ENCODE data around the gene PLXND1. TPM values are rescaled to one million over a fixed set of nuclear protein-coding genes. Genes with fewer than 3 reads are reported as not detected.

PLXND1 gene
- total RNA-seq, 1 experiment from 2014 or later: 47.3 TPM

- POLR2A ChIA-PET: interaction anchor here (0.7 kb wide), 1 partner anchor 187 kb away, joined by 4 read pairs; the partner anchor contains the start of genes IFT122 and MBD4
These were observed 20.4 kb upstream of the PLXND1 start for GRCh38 chr3:129626744-129627349.

More at GRCh38 chr3:129626744-129627349, 20.4 kb upstream of the PLXND1 start:
- Histone ChIP-seq H3K27ac (ENCODE audit: low read depth, low read length) (peak overlapping the region; percentile 97), H2AFZ (ENCODE audit: low read depth, low read length, poor library complexity, severe bottlenecking) (no peak overlapping the region), H3K36me3 (ENCODE audit: control insufficient read depth in 1 of 2, insufficient read depth in 2 of 2, low read length in 2 of 2) (no peaks in the 10 kb centered on the region), H3K4me1 (ENCODE audit: control insufficient read depth in 1 of 2, insufficient read depth in 2 of 2, low read length in 2 of 2) (peaks cover 15 to 24% of the 10 kb centered on the region in 2 experiments), H3K4me2 (ENCODE audit: low read length) (peak overlapping the region; percentile 86), H3K9me2 (ENCODE audit: insufficient read depth) (no peaks in the 10 kb centered on the region), H3K27me3 (ENCODE audit: insufficient read depth, low read length) (no peaks in the 10 kb centered on the region), H3K9me3 (ENCODE audit: control insufficient read depth in 1 of 2, insufficient read depth in 1 of 2, low read depth in 1 of 2, low read length in 2 of 2) (no peaks in the 10 kb centered on the region), H3K4me3 (replicated peaks in 1 of 2; ENCODE audit: low read depth in 1 of 2, low read length in 2 of 2) (peak overlapping the region; percentile 87 to 97), H4K20me1 (ENCODE audit: insufficient read depth) (no peaks in the 10 kb centered on the region), H3K9ac (ENCODE audit: low read length) (peak overlapping the region; percentile 97), H3K79me2 (ENCODE audit: insufficient read depth, low read length) (no peaks in the 10 kb centered on the region)
- ChIA-PET CTCF (interaction anchor here (0.6 to 4.3 kb wide), 9 partner anchors 134 to 533 kb away, joined by 3 to 33 read pairs (median 4); no protein-coding TSS in a partner anchor), RAD21 (ENCODE audit: low non-redundant PET in 1 of 2, low total read pairs in 2 of 2, uncharacterized antibody in 2 of 2, unreplicated experiment in 2 of 2) (interaction anchor here (1.3 to 2.0 kb wide), 2 partner anchors 137 kb away, joined by 5 to 11 read pairs; no protein-coding TSS in a partner anchor)
- peak; percentile 78 for DNase-seq (ENCODE audit: low read depth, low spot score)
- intact Hi-C loops (cut with micrococcal nuclease): loop anchor here (5.0 kb wide), 2 partner anchors 245 to 480 kb away; no protein-coding TSS in a partner anchor
- BruUV-seq (replicated peaks): no TSS peak
- TF ChIP-seq ZNF274 (IDR thresholded peaks at IDR 0.05; ENCODE audit: low read depth, low read length) (no peak), EGR1 (IDR thresholded peaks at IDR 0.05; ENCODE audit: low read depth) (no peak), CBX3 (IDR thresholded peaks at IDR 0.05; ENCODE audit: low read depth) (no peak), EZH2phosphoT487 (IDR thresholded peaks at IDR 0.05; ENCODE audit: borderline replicate concordance) (no peak), POLR2A (IDR thresholded peaks at IDR 0.05; ENCODE audit: borderline replicate concordance, extremely low read depth, insufficient read depth, insufficient read length) (no peak), CEBPB (IDR thresholded peaks at IDR 0.05; ENCODE audit: low read depth) (no peak), RAD21 (IDR thresholded peaks at IDR 0.05; ENCODE audit: low read depth) (no peak), YY1 (IDR thresholded peaks at IDR 0.05; ENCODE audit: extremely low read depth, insufficient replicate concordance, low read depth, low read length) (peak; percentile 64), ATF3 (IDR thresholded peaks at IDR 0.05) (no peak), FOSL1 (IDR thresholded peaks at IDR 0.05; ENCODE audit: low read depth) (no peak), ZBTB33 (IDR thresholded peaks at IDR 0.05; ENCODE audit: extremely low read depth, insufficient replicate concordance, low read length) (peak; percentile 70), TCF7L2 (IDR thresholded peaks at IDR 0.05; ENCODE audit: borderline replicate concordance, extremely low read depth, insufficient read depth, insufficient read length) (peak; percentile 43), ZFX (IDR thresholded peaks at IDR 0.05) (peak; percentile 82; the same call in 1 of the 2 replicates), ELF1 (IDR thresholded peaks at IDR 0.05; ENCODE audit: borderline replicate concordance, low read depth) (no peak), POLR2AphosphoS5 (IDR thresholded peaks at IDR 0.05; ENCODE audit: low read depth, low read length) (peak; percentile 81), SP1 (IDR thresholded peaks at IDR 0.05; ENCODE audit: low read depth) (no peak)
- peak; percentile 86 for ATAC-seq

Measured in HCT116 (cell line).